NCI-H2029 (cell line): ENCODE data around the gene EIF3B.
"Not testable (repeated sequence)": the region's sequence is repeated elsewhere in the genome, so short reads cannot be mapped to it uniquely, and the experiment has no call there.

Experiments used
- DNase-seq: peaks from one replicate; lab custom pipeline; 2025; lab: John Stamatoyannopoulos, UW

EIF3B gene

DNA sequence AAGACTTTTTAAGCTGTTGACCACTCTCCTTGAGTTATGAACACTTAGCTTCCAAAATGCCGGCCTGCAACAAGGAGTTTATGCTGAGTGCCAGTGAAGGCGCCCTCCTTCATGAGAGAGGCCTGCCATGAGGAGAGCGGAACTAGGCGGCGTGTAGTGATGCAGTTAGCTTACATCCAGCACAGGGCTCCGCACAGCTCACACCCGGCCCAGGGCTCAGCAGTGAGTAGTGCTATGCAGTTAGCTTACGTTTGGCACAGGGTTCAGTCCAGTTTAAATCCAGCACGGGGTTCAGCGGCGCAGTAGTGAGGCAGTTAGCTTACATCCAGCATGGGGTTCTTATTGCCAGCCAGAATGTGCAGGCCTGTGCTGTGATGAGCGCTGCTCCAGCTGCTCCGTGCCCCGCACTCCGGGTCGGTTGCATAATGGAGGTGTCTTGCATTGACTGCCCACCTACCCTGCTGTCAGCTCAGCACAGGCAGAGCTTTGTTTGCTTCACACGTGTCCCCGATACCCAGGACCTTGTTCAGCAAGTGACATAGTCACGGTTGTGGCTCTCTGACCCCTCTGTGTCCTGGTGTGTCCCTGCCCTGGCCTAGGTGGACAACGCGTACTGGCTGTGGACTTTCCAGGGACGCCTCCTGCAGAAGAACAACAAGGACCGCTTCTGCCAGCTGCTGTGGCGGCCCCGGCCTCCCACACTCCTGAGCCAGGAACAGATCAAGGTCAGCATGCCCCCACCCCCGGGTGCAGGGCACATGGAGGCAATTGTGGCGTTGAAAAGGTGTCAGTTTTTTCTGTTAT lies 21.9 kb downstream of the EIF3B start:
- no peak for DNase-seq

DNA sequence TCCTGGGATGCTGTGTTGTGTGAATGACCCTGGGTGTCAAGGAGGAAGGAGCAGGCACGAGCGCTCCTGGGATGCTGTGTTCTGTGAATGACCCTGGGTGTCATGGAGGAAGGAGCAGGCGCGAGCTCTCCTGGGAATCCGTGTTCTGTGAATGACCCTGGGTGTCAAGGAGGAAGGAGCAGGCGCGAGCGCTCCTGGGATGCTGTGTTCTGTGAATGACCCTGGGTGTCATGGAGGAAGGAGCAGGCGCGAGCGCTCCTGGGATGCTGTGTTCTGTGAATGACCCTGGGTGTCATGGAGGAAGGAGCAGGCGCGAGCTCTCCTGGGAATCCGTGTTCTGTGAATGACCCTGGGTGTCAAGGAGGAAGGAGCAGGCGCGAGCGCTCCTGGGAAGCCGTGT lies 22.9 kb downstream of the EIF3B start:
- DNase-seq: not testable (repeated sequence)

DNA sequence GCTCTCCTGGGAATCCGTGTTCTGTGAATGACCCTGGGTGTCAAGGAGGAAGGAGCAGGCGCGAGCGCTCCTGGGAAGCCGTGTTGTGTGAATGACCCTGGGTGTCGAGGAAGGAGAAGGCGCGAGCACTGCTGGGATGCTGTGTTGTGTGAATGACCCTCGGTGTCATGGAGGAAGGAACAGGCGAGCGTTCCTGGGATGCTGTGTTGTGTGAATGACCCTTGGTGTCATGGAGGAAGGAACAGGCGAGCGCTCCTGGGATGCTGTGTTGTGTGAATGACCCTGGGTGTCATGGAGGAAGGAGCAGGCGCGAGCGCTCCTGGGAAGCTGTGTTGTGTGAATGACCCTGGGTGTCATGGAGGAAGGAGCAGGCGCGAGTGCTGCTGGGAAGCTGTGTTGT lies 23.5 kb downstream of the EIF3B start:
- not testable (repeated sequence) for DNase-seq

DNA sequence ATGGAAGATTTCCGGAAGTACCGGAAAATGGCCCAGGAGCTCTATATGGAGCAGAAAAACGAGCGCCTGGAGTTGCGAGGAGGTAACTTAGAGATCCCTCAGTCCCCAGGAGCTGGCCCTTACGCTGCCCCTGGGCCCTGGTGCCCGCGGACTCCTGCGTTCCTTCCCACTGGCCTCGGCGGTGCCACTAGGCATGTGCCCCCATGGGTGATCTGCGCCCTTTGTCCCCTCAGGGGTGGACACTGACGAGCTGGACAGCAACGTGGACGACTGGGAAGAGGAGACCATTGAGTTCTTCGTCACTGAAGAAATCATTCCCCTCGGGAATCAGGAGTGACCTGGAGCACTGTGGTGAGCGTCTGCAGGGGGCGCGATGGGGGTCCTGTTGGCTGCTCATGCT lies 24.5 kb downstream of the EIF3B start:
- DNase-seq: no peak

DNA sequence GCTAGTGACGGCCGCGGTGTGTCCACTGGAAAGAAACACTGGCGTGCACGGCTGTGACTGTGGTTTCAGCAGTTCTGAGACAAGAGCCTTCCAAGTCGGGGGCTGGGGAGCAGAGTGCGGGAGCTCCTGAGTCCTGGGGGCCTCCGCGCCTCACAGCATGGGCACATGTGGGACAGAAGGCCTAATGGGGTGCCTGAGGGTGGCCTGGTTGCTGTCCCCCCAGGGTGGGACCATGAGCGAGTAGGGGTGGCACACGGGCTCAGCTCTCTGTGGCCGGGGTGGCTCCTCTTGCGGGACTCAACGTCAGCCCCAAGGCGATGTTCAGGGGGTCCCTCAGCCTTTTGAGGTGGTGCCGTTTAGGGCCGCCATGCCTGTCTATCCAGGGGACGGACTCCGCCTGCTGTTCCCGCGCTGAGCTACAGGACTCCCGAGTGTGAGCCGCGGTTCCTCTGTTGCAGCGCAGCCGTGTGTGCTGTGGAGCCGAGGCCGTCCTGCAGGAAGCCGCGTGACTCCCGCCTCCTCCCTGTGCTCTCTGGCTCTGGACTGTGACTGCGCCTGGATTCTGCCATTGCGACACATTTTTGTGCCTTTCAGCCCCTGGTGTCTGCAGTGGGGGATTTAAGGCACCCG lies 25.3 kb downstream of the EIF3B start:
- DNase-seq: no peak

DNA sequence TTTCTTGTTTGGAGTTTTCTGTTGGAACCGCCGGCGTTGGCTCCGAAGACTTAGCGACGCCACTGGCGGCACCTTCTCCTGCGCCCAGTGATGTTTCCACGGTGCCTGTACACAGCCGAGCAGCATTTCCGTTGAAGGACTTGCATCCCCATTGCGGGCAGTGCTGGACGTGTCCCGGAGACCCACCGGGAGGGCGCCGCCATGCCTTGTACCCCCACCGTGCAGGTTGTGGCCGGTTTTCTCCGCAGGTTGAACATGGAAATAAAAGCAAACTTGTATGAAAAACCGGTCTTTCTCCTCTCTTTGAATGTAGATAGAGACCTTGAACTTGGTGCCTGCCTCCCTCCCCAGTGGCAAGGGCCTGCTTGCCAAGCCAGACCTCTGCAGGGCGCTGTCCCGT lies 25.8 kb downstream of the EIF3B start:
- no peak for DNase-seq

DNA sequence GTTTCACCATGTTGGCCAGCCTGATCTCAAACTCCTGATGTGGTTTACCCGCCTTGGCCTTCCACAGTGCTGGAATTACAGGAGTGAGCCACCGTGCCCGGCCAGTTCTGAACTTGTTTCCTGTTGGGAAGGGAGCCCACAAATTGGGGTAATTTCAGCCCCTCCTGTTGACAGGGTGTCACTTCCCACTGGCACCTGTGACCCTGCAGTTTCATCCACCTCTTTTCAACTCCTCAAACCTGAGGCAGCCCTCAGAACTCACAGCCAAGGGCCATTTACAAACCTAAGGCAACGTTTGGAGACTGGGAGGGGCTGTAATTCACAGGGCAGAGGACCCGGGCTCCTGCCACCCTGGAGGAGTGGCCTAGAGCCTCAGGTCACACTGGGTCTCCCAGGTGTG lies 26.6 kb downstream of the EIF3B start:
- DNase-seq: no peak

DNA sequence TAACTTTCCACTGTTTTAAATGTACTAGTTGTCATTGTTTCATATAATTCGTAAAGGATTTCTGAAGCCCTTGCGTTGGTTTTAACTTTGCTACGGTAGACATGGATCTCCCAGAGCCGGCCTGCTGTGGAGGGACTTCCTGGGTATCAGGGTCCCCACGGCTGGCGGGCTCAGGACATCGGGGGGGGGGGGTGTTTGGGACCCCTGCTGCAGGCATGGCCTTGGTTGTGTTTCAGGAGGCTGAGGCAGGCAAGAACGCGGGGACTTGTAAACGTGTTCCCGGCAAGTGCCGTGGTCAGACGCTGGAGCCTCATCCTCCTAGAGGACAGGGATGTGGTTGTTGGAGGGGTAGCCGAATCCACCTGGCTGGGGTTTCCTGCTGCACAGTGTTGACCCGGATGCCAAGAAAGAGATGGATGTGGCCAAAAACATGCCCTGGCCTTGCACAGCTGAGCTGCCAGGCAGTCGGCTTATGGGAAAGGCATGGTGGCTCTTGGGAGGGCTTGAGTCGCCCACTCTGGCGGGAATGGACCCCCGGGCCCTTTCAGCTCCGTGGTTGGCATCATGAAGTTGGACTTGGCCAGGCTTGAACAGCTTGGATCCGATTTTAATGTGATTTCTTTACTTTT lies 27.4 kb downstream of the EIF3B start:
- DNase-seq: no peak

DNA sequence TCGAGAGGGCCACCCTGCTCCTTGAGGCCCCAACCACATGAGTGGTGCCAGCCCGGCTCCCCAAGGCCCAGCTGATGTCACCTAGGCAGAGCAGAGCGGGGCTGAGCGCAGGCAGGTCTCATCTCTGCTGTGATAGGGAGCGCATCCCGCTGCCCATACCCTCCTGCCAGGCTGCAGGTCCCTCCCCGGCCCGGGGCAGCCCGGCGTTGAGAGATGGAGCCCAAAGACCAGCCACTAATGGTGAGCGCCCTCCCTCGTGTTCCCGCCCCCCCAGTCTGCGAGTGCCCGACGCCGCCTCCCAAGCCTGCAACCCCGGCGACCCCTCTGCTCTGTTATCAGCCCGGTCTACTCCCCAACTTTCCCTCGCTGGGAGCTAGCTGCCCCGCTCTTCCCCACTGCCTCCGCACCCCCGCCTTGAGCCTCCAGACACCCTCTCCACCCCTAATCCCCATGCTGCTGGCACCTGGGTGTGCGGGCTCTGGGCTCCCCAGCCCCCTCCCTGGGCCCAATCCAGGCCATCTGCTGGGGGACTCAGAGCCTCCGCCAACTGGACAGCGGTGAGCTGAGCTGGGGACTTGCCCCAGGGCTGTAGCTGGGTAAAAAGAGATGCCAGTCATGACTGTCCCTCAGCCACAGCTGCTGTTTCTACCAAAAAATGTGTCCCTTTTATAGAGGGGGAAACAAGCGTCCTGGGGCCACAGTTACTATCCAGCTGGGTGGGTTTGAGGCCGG lies 29.1 kb downstream of the EIF3B start:
- no peak for DNase-seq

DNA sequence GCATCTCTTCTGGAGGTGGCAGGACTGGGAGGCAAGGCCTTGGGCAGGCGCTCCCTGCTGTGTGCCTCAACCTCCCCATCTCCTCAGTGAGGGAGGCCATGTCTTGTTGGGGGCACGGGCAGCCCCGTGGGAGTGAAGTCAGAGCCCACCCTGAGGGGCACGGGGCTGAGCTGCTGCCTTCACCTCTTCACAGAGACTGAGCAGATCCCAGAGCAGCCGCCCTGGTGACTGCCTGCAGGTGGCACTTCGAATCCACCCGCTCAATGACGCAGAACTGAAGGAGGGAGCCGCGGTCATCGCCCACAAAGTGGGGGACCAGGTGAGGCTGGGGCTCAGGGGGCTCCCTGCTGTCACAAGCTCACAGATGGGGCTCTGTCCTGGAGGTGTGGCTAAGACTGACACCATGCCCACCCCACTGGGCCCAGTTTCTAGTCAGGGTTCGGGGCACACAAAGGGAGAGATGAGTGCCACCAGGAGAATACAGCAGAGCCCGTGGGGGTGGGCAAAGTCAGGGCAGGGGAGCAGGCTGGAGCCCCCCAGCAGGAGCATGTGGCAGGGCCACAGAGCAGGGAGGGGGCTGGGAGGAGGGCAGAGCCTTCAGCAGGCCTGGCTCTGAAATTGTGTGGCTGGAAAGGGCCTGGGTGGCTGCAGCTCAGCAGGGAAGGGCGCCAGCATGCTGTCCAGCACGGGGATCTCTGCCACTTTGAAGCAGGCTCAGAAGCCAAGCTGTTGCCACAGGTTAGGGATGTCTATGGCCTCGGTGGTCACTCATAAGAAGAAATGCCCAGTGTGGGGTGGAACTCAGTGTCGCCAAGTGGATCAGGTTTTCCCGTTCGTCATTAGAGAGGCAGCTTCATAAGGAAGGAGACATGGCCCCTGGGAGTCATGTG lies 30.0 kb downstream of the EIF3B start:
- DNase-seq: no peak

DNA sequence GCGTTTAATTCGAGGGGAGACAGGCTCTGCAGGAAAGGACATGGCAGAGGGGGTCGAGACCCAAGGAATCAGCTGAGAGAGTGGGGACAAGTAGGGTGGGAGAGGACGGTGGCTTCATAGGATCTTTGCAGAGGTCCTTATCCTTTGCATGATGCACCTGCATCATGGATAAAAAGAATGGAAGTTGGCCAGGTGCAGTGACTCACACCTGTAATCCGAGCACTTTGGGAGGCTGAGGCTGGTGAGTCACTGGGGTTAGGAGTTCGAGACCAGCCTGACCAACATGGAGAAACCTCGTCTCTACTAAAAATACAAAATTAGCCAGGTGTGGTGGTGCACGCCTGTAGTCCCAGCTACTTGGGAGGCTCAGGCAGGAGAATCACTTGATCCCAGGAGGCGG lies 31.5 kb downstream of the EIF3B start:
- DNase-seq: not testable (repeated sequence)

DNA sequence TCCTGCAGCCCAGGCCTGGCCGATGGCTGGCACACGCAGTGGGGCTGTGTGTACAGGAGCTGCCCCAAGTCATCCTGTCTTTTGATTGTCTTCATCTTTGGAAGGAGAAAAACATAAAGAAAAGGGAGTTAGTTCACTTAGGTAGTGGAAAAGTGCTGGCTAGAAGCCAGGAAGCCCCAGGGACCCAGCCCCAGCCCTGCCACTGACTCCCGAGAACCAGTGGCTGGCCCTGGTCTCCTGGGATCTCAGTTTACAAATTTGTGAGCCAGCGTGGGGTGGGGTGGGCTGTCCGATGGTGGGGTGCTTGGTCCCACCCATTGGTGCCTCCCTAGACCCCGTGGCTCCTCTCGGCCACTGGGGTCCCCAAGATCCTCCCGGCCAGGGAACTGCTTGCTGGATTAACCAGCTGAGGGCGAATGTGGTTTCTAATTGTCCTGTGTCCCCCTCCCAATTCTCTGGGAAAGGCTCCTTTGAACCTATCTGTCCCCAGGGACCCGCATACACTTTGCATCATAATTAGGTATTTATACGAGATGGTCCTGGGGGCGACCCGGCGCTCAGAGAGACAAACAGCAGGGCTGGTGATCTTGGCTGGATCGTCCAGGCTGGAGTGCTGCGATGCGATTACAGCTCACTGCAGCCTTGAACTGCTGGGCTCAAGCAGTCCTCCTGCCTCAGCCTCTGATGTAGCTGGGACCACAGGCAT lies 32.5 kb downstream of the EIF3B start:
- no peak for DNase-seq

DNA sequence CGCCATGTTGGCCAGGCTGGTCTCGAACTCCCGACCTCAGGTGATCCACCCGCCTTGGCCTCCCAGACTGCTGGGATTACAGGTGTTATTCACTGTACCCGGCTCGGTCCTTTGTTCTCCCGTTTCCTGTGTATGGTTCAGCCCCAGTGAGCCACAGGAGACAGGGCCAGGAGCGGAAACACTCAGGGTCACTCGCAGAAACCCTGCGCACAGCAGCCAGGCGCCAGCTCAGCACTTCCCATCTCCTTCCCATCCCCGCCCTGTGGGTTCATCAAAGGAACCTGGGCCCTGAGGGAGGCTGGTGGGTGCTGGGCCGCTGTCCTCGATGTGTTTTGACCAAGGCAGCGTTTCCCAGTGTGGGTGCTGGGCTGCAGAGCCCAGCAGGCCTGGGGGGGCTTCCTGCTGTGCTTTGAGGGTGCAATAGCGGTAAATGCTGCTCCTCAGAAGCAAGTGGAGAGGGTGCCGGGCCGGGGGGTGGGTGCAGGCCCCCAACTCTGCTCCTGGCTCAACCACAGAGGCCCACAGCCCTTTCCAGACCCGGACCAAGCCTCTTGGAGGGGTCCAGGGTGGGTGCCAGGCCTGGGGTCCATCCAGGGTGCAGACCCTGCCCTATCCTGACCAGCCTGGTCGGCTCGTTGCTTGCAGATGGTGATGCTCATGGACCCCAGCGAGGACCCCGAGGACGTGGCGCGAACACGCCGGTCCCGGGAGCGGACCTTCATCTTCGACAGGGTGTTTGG lies 33.4 kb downstream of the EIF3B start:
- no peak for DNase-seq

DNA sequence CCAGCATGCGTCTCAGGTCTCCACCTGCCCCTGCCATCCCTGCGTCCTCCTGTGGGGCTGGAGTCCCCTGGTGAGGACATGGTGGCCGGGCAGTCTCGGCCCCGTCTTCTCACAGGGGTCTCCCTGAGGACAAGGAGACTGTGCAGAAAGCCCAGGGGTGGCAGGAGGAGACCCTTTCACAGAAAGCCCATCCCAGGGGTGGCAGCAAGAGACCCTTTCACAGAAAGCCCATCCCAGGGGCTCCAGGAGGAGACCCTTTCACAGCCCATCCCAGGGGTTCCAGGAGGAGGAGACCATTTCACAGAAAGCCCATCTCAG lies 34.0 kb downstream of the EIF3B start:
- no peak for DNase-seq

DNA sequence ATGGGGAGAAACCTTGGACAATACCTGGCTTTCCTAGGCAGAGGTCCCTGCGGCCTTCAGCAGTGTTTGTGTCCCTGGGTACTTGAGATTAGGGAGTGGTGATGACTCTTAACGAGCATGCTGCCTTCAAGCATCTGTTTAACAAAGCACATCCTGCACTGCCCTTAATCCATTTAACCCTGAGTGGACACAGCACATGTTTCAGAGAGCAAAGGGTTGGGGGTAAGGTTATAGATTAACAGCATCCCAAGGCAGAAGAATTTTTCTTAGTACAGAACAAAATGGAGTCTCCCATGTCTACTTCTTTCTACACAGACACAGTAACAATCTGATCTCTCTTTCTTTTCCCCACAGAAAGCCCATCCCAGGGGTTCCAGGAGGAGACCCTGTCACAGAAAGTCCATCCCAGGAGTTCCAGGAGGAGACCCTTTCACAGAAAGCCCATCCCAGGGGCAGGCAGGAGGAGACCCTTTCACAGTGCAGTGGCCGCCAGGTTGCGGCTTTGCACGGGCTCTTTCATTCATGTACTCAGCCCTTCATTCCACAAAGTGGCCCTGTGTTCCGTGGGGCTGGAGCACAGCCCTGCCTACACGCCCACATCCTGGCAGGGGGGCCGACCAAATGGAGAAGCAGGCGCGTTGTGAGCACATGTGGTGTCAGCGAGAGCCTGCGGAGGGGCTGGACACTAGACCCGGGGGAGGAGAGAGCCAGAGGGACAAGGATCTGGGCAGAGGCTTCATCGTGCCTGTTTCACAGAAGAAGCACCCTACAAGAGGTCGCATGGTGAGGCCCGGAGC lies 35.6 kb downstream of the EIF3B start:
- DNase-seq: not testable (repeated sequence)

DNA sequence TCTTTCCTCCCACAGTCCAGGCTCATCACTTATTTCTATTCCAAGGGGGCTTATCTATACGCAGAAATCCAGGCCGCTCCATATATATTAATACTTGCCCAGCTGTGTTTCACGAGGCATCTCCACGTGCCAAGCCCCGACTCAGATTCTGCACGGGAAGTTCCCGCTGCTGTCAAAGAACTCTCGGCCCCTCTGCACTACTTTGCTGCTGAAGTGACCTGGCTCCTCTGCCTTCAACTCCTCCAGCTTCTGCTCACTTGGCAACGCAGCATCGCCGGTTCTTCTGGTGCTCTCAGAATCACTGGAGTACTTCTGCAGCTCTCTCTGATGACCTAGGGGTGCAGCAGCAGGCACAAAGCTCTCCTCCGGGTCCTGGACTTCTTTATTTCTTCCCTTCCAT lies 39.1 kb downstream of the EIF3B start:
- DNase-seq: no peak

DNA sequence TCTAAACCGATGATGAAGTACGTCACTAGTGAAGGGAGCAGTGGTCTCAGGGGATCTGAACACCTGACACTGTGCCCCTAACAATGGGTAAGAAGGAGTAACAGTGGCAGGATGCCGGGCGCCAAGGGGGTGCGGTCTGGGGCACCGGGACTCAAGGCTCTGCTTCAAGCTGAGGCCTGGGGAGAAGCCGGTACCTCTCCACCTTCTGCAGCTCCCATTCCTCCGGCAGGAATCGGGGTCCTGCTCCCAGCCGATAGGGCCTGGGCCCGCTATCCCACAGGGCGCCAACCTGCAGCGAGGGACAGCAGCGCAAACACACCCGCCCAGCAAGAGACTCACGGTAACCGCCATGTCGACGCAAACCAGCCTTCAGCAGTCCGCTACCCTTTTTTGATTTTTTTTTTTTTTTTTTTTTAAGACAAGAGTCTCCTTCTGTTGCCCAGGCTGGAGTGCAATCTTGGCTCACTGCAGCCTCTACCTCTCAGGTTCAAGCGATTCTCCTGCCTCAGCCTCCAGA lies 40.0 kb downstream of the EIF3B start:
- DNase-seq: no peak

DNA sequence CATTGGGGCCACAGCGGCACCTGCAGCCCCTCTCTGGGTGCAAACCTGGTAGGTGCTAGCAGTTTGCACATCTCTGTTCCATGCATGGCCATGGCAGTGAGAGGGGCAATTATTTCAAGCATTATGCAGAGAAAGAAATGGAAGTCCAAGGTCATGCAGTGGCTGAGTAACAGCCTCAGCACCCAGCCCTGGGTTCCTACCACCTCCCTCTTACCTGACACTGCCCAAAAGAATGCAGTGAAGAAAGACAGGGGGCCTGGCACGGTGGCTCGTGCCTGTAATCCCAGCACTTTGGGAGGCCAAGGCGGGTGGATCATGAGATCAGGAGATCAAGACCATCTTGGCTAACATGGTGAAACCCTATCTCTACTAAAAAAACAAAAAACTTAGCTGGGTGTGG lies 43.9 kb downstream of the EIF3B start:
- DNase-seq: no peak

DNA sequence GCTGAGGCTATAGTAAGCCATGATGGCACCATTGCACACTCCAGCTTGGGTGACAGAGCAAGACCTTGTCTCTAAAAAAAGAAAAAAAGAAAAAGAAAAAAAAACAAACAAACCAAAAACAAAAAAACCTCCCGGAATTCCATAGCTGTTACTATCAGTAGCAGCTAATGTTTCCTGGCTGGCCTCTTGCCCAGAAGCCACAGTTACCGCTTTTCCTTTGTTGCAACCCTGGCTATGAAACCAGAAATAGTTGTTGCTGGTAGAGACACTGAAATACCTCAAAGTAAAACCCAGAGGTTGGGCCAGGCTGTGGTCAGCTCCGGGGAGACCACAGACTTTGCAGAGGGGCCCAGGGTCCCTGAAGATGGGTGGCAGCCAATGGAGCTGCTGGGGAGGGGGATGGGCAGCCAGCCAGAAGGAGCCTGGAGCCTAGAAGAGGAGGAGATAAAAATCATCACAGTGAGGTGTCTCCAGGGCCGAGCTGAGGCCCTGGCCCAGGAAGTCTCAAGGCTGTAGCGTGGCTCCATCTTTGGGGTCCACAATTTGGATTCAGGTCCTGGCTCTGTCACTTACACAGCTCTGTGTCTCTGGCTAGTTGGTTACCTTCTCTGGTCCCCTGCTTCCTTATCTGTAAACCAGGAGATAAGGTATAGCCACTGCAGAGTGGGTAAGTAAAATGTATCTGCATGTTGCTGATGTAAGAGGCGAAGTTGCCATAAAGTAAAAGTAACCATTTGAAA lies 45.4 kb downstream of the EIF3B start:
- peak; percentile 66 for DNase-seq
